GM19043 (cell line): Measurements from ENCODE around the gene TSC22D3.

Source experiments
- ATAC-seq: cut with Tn5 transposase; IDR thresholded peaks from one replicate; pipeline ENCODE4 v1.9.1; 2021; ENCODE audit warnings: low read depth; ENCODE audit not compliant: unreplicated experiment

Gene TSC22D3

GRCh38 chrX:107731831-107732502 lies 43.6 kb downstream of the TSC22D3 start:
- ATAC-seq: no peak

GRCh38 chrX:107730991-107731766 lies 44.4 kb downstream of the TSC22D3 start:
- no peak for ATAC-seq

GRCh38 chrX:107730298-107730655 lies 45.3 kb downstream of the TSC22D3 start:
- ATAC-seq: no peak

- ATAC-seq: peak; percentile 82
Measured at GRCh38 chrX:107729558-107730297, 45.9 kb downstream of the TSC22D3 start.

DNA sequence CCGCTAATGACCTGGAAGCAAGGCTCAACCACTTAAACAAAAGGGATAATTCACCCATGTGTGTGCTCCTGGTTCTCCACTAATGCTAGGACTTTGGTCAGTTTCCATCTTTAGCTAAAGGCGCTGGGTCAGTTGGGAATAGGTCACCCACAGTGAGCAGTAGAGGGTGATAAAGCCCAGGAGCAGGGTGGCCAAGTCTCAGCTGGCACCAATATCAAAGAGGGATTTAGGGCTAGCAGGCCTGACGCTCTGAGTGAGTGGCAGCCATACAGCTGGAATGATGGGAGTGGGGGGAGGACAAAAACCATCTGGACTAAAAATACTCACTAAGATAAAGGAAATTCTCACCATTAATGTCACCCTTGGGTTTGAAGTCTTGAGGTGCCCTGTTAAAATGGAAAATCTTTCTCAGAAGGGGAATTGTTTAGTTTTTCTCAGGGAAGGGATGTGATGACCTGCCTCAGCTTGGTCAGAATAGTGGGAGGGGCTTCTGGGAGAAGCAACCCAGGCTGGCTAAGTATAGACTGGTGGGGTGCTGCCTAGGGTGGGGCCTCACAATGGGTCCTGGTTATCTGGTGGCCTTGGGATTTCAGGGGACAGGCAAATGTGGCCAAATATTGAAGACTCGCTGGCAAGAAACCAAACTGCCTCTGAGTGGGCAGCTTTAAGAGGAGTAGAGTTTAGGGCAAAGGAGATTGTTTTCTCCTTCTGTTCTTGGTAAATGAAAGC lies 47.1 kb downstream of the TSC22D3 start:
- no peak for ATAC-seq

- ATAC-seq: no peak
Measured at GRCh38 chrX:107726816-107727534, 48.6 kb downstream of the TSC22D3 start.

GRCh38 chrX:107725761-107726555 lies 49.6 kb downstream of the TSC22D3 start:
- no peak for ATAC-seq

GRCh38 chrX:107724653-107725052 lies 50.9 kb downstream of the TSC22D3 start:
- no peak for ATAC-seq

DNA sequence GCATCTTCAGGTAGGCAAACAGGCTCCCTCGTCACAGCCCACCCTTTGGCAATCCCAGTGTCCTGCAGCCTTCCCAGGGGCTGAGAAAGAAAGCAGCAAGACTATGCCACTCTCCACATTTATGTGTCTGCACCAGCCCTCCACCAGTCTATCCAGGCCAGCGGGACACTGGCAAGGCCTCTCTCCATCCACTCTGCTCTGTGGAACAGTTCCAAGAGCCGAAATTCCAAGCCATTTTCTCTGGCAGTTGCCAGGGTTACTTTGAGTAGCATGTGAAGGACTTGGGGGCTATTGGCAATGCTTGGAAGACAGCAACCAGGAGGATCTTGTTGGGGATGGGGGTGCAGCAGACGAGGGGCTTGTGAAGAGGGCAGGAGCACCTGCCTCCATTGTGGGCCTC lies 52.1 kb downstream of the TSC22D3 start:
- ATAC-seq: no peak

DNA sequence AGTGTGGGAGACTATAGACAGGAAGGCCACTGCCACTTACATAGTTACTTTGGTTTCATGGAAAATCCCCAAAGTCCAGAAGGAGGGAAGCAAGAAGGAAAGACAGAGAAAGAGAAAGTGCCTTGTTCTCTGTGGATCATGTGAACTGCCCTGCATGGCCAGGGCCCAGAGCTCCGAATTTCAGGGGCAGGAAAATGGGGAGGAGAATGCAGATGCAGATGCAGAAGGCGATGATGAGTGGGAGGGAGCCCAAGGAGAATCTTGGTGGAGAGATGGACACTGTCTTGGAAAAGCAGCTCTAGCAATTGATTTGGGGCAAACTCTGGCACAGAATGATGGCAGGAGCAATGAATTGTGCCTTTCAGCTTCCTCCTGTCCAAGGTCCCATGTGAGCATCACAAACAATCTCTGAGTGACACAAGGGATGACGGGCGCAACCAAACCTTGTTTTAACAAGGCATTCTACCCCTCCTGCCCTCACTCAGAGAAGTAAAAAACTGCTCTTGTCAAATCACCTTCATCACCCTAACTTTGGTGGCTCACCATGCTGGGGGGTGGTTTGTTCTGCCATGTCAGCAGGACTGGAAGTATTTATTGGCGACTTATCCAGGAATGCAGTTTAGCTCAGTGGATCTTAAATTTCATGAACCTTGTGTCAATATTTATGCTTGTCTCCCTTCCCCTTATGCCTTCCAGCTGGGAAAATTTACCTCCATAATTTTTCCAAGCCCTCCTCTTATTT lies 53.5 kb downstream of the TSC22D3 start:
- no peak for ATAC-seq

DNA sequence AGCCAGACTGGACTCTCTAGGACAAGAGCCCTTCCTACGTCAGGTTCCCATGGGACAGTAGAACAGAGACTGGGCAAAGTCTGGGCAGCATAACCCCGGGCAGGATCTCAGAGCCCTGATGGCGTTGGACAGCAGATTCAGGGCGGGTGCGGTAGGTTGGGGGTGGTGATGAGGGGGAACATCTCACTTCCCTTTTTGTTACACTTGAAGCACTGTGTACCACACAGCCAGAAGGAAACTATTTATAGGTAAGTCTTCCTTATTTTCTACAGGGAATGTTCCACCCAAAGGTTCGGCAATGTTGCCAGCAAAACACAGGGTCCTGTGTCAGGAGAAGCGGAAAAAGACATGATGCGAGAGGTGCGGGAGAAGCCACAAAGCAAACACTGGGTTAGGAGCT lies 54.3 kb downstream of the TSC22D3 start:
- ATAC-seq: peak; percentile 53

- no peak for ATAC-seq
Measured at GRCh38 chrX:107718156-107718621, 57.4 kb downstream of the TSC22D3 start.

DNA sequence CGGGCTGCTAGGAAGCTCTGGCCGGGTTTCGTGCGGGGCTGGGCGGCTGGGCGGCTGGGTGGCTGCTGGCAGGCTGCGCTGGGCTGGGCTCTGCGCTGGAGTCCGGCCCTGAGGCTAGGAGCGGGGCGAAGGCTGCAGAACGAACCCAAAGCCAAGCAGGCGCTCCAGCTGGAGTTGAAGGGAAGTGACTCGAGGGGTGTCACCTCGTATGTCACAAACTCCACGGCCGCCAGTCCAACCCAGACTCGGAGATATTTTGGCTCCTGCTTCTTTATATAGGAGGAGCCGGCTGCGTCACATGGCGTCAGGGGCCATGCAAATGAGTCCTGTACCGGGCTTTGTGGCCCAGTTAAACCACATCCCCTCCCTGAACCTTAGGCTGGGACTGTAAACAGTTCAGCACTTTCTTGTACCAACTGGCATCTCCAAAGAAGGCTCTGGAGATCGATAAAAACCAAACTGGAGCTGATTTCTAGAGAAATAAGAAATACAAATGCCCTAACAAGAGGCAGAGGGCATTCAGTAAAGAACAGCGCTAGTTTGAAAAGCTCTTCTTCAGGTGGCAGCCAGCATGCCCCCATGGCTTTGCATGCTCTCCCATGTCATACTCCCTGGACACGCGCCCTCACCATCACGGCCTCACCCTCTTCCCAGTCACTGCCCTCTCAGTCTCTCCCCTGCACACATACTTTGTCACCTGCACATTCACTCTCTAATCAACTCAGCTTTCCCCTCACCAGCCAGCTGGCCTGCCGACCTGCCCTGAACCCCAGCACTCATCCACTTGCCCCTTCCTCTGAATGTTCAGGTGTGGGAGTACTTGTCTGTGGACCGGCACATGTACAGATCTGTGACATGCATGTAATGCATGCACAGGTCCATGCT lies 58.5 kb downstream of the TSC22D3 start:
- peak; percentile 69 for ATAC-seq

DNA sequence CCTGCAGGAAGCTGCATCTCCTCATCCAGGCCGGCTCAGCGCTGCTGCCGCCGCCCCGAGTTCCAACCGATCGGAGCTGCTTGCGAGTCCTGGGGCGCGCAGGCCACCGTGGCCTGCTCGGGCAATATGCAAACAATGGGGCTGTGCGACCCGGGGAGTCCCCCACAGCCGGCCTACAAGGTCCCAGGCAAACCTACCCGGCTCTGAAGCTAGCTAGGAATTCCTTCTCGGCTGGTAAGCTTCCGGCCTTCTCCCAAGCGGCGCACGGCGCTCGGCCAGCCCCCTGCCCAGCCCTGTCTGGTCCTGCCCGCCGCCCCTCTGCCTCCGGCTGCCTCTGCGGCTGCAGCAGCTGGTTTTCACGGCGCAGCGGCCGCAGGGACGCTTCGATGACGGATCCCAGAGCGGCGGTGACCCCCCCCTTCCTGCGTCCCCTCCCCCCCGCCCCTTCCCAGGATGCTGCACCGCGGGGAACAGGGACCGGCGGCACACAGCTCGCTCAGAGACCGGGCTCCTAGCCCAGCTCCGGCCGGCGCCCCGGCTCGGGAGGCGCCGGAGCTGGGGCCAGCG lies 59.4 kb downstream of the TSC22D3 start:
- ATAC-seq: no peak

- no peak for ATAC-seq
Measured at GRCh38 chrX:107715331-107716117, 60.1 kb downstream of the TSC22D3 start.

DNA sequence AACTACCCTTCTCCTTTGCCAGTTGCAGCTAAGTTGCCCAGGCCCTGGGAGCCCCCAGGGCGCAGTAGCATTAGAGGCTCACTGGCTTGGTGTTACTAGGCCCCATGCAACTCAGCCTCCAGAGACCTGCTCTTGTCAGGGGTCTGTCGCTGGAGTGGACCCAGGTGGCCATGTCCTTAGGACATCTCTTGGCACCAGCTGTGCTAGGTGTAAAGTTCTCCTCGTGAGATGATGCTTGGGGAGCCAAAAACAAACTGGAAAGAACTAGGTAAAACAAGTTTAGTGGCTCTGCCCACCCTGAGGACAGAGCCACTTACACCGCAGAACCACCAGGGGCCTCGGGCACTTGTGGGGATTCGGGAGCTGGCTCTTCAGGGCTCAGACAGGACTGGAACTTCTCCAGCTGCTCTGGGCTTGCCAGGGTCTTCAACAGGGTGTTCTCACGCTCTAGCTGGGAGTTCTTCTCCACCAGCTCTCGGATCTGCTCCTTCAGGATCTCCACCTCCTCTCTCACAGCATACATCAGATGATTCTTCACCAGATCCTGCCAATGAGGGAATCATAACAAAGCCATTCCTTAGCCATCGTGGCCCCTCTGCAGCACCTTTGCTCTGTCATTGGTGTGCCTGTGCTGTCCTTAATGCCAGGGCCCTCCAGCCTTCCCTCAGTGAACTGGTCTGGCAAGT lies 61.2 kb downstream of the TSC22D3 start:
- ATAC-seq: no peak
